HG03571 (cell line): Measurements from ENCODE around the gene WFIKKN1.
A peak's percentile ranks its signal among the peaks of the same experiment; 100 is the strongest.

ENCODE experiments used
- ATAC-seq: cut with Tn5 transposase; IDR thresholded peaks from one replicate; pipeline ENCODE4 v1.9.1; 2021; ENCODE audit not compliant: unreplicated experiment

The WFIKKN1 gene

GRCh38 chr16:652454-653305 is 21.9 kb downstream of the WFIKKN1 start:
- ATAC-seq = no peak

GRCh38 chr16:654034-654433 is 23.2 kb downstream of the WFIKKN1 start:
- ATAC-seq = no peak

- no peak for ATAC-seq
Measured at GRCh38 chr16:657487-657886, 26.7 kb downstream of the WFIKKN1 start.

- no peak for ATAC-seq
Measured at GRCh38 chr16:658679-659571, 28.1 kb downstream of the WFIKKN1 start.

- no peak for ATAC-seq
Measured at GRCh38 chr16:659618-660017, 28.8 kb downstream of the WFIKKN1 start.

- ATAC-seq = no peak
Measured at GRCh38 chr16:660132-660458, 29.3 kb downstream of the WFIKKN1 start.

- ATAC-seq = peak; percentile 42
Measured at GRCh38 chr16:660459-661183, 29.8 kb downstream of the WFIKKN1 start.

GRCh38 chr16:661184-661821 is 30.5 kb downstream of the WFIKKN1 start:
- ATAC-seq = no peak

- ATAC-seq = no peak
Measured at GRCh38 chr16:662095-662494, 31.3 kb downstream of the WFIKKN1 start.

- ATAC-seq = no peak
Measured at GRCh38 chr16:662597-662996, 31.8 kb downstream of the WFIKKN1 start.

GRCh38 chr16:666572-666971 is 35.8 kb downstream of the WFIKKN1 start:
- no peak for ATAC-seq

- ATAC-seq = no peak
Measured at GRCh38 chr16:667113-667779, 36.5 kb downstream of the WFIKKN1 start.

- peak; percentile 76 for ATAC-seq
Measured at GRCh38 chr16:667780-668518, 37.2 kb downstream of the WFIKKN1 start, which contains the start of gene RHOT2. TSS of gene RHOT2 (plus strand) at chr16:668132. CDS start at chr16:668200, 68 bp downstream.

GRCh38 chr16:668519-669171 is 37.9 kb downstream of the WFIKKN1 start:
- no peak for ATAC-seq

- ATAC-seq = no peak
Measured at GRCh38 chr16:669666-670065, 38.9 kb downstream of the WFIKKN1 start.

GRCh38 chr16:670485-671352 is 39.9 kb downstream of the WFIKKN1 start:
- no peak for ATAC-seq

GRCh38 chr16:671353-672131 is 40.8 kb downstream of the WFIKKN1 start:
- no peak for ATAC-seq
